K562 (cell line): Measurements from ENCODE around the gene ELAVL3. TPM values are rescaled to one million over a fixed set of nuclear protein-coding genes. Genes with fewer than 3 reads are reported as not detected.

Experiments used
- ATF6 ChIP-seq: sonication (generic); formaldehyde crosslinking; IDR thresholded peaks from 2 replicates; pipeline ENCODE4 v1.4.0; 2020; ENCODE audit warnings: mild to moderate bottlenecking, missing genetic modification reagents
- FOXK2 ChIP-seq, 2 experiments: fragments of 450-650 bp; IDR thresholded peaks in 1 of 2; conservative IDR thresholded peaks in 1 of 2; 2 replicates each; pipeline ENCODE4 v1.6.1; 2016; ENCODE audit warnings: low read depth in 2 of 2, mild to moderate bottlenecking in 1 of 2
- MAZ ChIP-seq, 2 experiments: fragments of 450-650 bp in 1 of 2; sonication (generic) in 1 of 2; formaldehyde crosslinking; IDR thresholded peaks in 1 of 2; conservative IDR thresholded peaks in 1 of 2; 2 replicates each; pipeline versions ENCODE4 v1.4.0 to v1.5.0; 2020; ENCODE audit warnings: mild to moderate bottlenecking in 1 of 2, missing genetic modification reagents in 1 of 2
- MTA2 ChIP-seq: fragments of 450-650 bp; IDR thresholded peaks from 2 replicates; pipeline ENCODE4 v1.6.1; 2016; ENCODE audit warnings: low read depth
- NEUROD1 ChIP-seq: fragments of 150-350 bp; IDR thresholded peaks from 2 replicates; pipeline ENCODE4 v1.6.1; 2014; ENCODE audit warnings: borderline replicate concordance, low read length, low read depth; ENCODE audit not compliant: partially characterized antibody
- NR2F6 ChIP-seq: fragments of 450-650 bp; formaldehyde crosslinking; IDR thresholded peaks from 2 replicates; pipeline ENCODE4 v1.4.0; 2020; ENCODE audit warnings: mild to moderate bottlenecking
- NR3C1 ChIP-seq: sonication (generic); formaldehyde crosslinking; IDR thresholded peaks from 2 replicates; pipeline ENCODE4 v1.8.1; 2022; ENCODE audit warnings: missing genetic modification reagents
- PRDM10 ChIP-seq: fragments of 450-650 bp; IDR thresholded peaks from 2 replicates; pipeline ENCODE4 v1.6.1; 2018; ENCODE audit not compliant: partially characterized antibody
- RBFOX2 ChIP-seq: fragments of 200-400 bp; formaldehyde crosslinking; IDR thresholded peaks from 2 replicates; pipeline ENCODE4 v1.6.1; 2017; ENCODE audit warnings: low read depth, mild to moderate bottlenecking, low read length, moderate library complexity
- RBM39 ChIP-seq: fragments of 200-400 bp; formaldehyde crosslinking; optimal IDR thresholded peaks from 2 replicates; pipeline ENCODE3; 2018; ENCODE audit warnings: low read depth, low read length
- SMC3 ChIP-seq: conservative IDR thresholded peaks from 2 replicates; pipeline ENCODE4 v1.6.1; 2011; ENCODE audit warnings: low read depth, low read length, improper control_type of control experiment; ENCODE audit not compliant: insufficient read depth
- TSHZ1 ChIP-seq: fragments of 250-450 bp; sonication (Bioruptor Pico); IDR thresholded peaks from 2 replicates; pipeline ENCODE4 v1.4.0; 2020; ENCODE audit warnings: mild to moderate bottlenecking, moderate library complexity
- ZNF224 ChIP-seq: sonication (generic); formaldehyde crosslinking; IDR thresholded peaks from 2 replicates; pipeline ENCODE4 v1.8.0; 2022; ENCODE audit warnings: mild to moderate bottlenecking, missing genetic modification reagents
- ZNF75A ChIP-seq: fragments of 450-650 bp; formaldehyde crosslinking; IDR thresholded peaks from 2 replicates; pipeline ENCODE4 v1.4.0; 2020; ENCODE audit warnings: mild to moderate bottlenecking
- polyA plus RNA-seq, 8 experiments: library from polyadenylated mRNA; depleted of rRNA in 4 of 8; stranded (reverse) in 5 of 8; unstranded in 3 of 8; fragments of >200 nt; fragmentation: Nextera tagmentation in 2 of 8; fragmentation: Illumina TruSeq in 1 of 8; extraction: Ambion mirVana in 2 of 8; extraction: Trizol in 1 of 8; gene quantifications; 2 replicates each; pipeline versions ENCODE4 v1.2.1 to v1.2.3, GENCODE V29; 2011 to 2014; ENCODE audit warnings: inconsistent platforms in 1 of 8, missing spikeins in 1 of 8
- total RNA-seq, 7 experiments: library from RNA; depleted of rRNA in 6 of 7; stranded (reverse); fragments of >200 nt in 6 of 7; fragmentation: Illumina TruSeq in 2 of 7; extraction: Trizol in 2 of 7; gene quantifications; 2 replicates each; pipeline versions ENCODE4 v1.2.1 to v1.2.3, GENCODE V29; 2011 to 2021; ENCODE audit warnings: low replicate concordance in 1 of 7
- TF ChIP-seq, protein P1 (sequence below): fragments of 450-650 bp; formaldehyde crosslinking; IDR thresholded peaks from 2 replicates; pipeline ENCODE4 v1.4.0; 2020; ENCODE audit warnings: mild to moderate bottlenecking

Gene ELAVL3
- total and polyA plus RNA-seq, 9 of the 15 experiments (the other 6 are each of a cell fraction or from before 2014, with no cell fraction given), result not detected

DNA sequence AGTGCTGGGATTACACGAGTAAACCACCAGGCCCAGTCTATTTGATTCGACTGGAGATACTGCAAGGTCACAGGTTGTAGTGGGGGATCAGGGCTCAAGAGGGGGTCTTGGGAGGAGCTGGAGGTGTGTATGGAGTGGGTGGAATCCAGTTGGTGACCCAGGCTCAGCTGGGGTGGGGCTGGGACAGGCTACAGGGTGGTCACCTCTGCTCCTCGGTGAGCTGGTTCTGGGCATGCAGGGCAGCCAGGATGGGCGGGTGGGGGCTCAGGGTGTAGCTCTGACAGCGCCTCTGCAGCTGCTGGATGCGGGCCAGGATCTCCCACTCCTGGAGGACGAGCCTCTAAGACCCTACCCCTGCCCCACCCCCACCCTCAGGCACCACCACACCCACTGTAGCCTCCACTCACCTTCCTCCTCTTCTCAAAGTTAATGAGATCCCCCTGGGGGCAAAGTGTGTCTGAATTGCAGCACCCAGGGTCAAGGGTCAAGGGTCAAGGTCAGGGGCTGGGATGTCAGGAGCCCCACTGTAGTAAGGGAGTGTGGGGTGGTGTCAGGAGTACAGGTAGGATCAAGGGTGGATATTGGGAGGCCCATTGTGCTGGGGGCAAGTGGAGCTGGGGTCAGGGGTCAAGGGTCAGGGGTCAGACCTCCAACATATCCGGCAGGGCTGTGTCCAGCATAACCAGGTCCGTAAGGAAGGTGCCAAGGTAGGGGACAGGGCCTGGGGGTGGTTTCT is 78.9 kb downstream of the ELAVL3 start (continued):
- no peak for TF ChIP-seq ZNF75A (CRISPR knock-in tag)
- no peak for TF ChIP-seq NEUROD1
- 0 out of 2 replicates have a peak, but pooled peaks have one; percentile 68 for TF ChIP-seq NR2F6
- no peak for TF ChIP-seq RBFOX2
- peak; percentile 70 for TF ChIP-seq MTA2
- TF ChIP-seq ATF6 (CRISPR knock-in tag), result no peak
- no peak for TF ChIP-seq FOXK2 (conservative IDR thresholded peaks at IDR 0.05 in 1 of 2, IDR thresholded peaks at IDR 0.05 in 1 of 2; ENCODE audit: low read depth in 2 of 2)
- TF ChIP-seq MAZ (CRISPR knock-in tag; conservative IDR thresholded peaks at IDR 0.05 in 1 of 2, IDR thresholded peaks at IDR 0.05 in 1 of 2), result no peak
- TF ChIP-seq, protein P1, sequence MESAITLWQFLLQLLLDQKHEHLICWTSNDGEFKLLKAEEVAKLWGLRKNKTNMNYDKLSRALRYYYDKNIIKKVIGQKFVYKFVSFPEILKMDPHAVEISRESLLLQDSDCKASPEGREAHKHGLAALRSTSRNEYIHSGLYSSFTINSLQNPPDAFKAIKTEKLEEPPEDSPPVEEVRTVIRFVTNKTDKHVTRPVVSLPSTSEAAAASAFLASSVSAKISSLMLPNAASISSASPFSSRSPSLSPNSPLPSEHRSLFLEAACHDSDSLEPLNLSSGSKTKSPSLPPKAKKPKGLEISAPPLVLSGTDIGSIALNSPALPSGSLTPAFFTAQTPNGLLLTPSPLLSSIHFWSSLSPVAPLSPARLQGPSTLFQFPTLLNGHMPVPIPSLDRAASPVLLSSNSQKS (CRISPR knock-in tag), result no peak
- TF ChIP-seq SMC3, result no peak
- no peak for TF ChIP-seq PRDM10
- no peak for TF ChIP-seq RBM39
- TF ChIP-seq ZNF224 (CRISPR knock-in tag), result no peak
- no peak for TF ChIP-seq TSHZ1 (CRISPR knock-in tag)
- no peak for TF ChIP-seq NR3C1 (CRISPR knock-in tag)
